ENCODE measurements around the gene THRAP3. TPM values are rescaled to one million over a fixed set of nuclear protein-coding genes. Genes with fewer than 3 reads are reported as not detected.
A peak's percentile ranks its signal among the peaks of the same experiment; 100 is the strongest.

The THRAP3 gene
- total RNA-seq, 1 experiment from 2014 or later: 160 TPM

GRCh38 chr1:36198641-36199040 is 25.6 kb upstream of the THRAP3 start (continued):
- TF ChIP-seq ZNF532 (CRISPR knock-in tag; IDR thresholded peaks at IDR 0.05; ENCODE audit: borderline replicate concordance) (no peak), PRDM15 (CRISPR knock-in tag; IDR thresholded peaks at IDR 0.05) (no peak), IRF2 (CRISPR knock-in tag; IDR thresholded peaks at IDR 0.05; ENCODE audit: borderline replicate concordance, low read depth) (no peak)

GRCh38 chr1:36199934-36200741 is 24.1 kb upstream of the THRAP3 start:
- ChIA-PET CTCF (interaction anchor here (1.0 to 1.9 kb wide), 4 partner anchors 12 to 103 kb away, joined by 3 to 9 read pairs (median 6); partner anchors contain the start of gene THRAP3), POLR2A (interaction anchor here (0.6 kb wide), 1 partner anchor 11 kb away, joined by 3 read pairs; no protein-coding TSS in a partner anchor)
- DNase-seq (ENCODE audit: low spot score) (no peak), ATAC-seq (no peak)
- Mint-ChIP-seq H3K4me1 (peaks cover 8% of the 10 kb centered on the region), H3K36me3 (no peaks in the 10 kb centered on the region), H3K27ac (0 out of 2 replicates have a peak overlapping the region, but pooled peaks have one; percentile 1), H3K27me3 (ENCODE audit: low read depth) (no peaks in the 10 kb centered on the region; the same call in 1 of the 2 replicates), H3K9me3 (no peaks in the 10 kb centered on the region), H3K4me3 (no peak overlapping the region)
- no peak for TF ChIP-seq CREB1 (CRISPR knock-in tag; IDR thresholded peaks at IDR 0.05)
- TF ChIP-seq NR1H2 (CRISPR knock-in tag; IDR thresholded peaks at IDR 0.05): no peak
- TF ChIP-seq ATF3 (CRISPR knock-in tag; conservative IDR thresholded peaks at IDR 0.05): no peak
- TF ChIP-seq TP53 (CRISPR knock-in tag; IDR thresholded peaks at IDR 0.05): no peak
- no peak for TF ChIP-seq ZNF138 (CRISPR knock-in tag; conservative IDR thresholded peaks at IDR 0.05)
- TF ChIP-seq TEAD1 (CRISPR knock-in tag; IDR thresholded peaks at IDR 0.05): no peak
- no peak for TF ChIP-seq ZNF317 (CRISPR knock-in tag; IDR thresholded peaks at IDR 0.05; ENCODE audit: borderline replicate concordance, low read depth)
- TF ChIP-seq FOXJ3 (CRISPR knock-in tag; IDR thresholded peaks at IDR 0.05; ENCODE audit: borderline replicate concordance): no peak
- no peak for TF ChIP-seq USF1 (CRISPR knock-in tag; IDR thresholded peaks at IDR 0.05)
- no peak for TF ChIP-seq SMAD4 (CRISPR knock-in tag; IDR thresholded peaks at IDR 0.05)
- TF ChIP-seq ZNF512 (CRISPR knock-in tag; IDR thresholded peaks at IDR 0.05; ENCODE audit: borderline replicate concordance): no peak
- no peak for TF ChIP-seq ESRRA (CRISPR knock-in tag; IDR thresholded peaks at IDR 0.05; ENCODE audit: borderline replicate concordance)
- no peak for TF ChIP-seq EMX1 (CRISPR knock-in tag; IDR thresholded peaks at IDR 0.05)
- no peak for TF ChIP-seq NFYB (CRISPR knock-in tag; conservative IDR thresholded peaks at IDR 0.05; ENCODE audit: low read depth)
- no peak for TF ChIP-seq PRDM15 (CRISPR knock-in tag; IDR thresholded peaks at IDR 0.05)
- TF ChIP-seq ZMAT4 (CRISPR knock-in tag; IDR thresholded peaks at IDR 0.05): no peak
- no peak for TF ChIP-seq GTF2I (CRISPR knock-in tag; conservative IDR thresholded peaks at IDR 0.05)
